ENCODE results near the gene HSBP1.
A peak's percentile ranks its signal among the peaks of the same experiment; 100 is the strongest.

The HSBP1 gene

DNA sequence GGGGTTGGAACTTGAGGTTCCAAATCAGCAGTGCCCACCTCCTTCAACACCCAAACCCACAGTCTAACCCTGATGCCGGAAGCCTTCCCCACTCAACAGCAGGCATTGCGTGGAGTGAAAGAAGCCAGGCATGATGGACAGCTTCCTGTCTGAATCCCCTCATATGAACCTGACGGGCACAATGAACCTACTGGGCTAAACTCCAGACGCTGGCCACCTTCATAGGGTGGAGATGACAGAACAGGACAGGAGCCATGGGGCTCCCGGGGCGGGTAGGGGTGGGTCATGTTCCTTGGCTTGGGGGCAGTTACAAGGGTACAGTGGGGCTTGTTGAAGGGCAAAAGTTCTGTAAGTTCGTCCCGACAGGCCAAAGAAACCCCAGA is 460 bp upstream of the HSBP1 start:
- Histone ChIP-seq H3K4me1 (ENCODE audit: insufficient read depth, low read length, poor library complexity, severe bottlenecking) (peaks cover 23% of the 10 kb centered on the region), H3K27me3 (ENCODE audit: insufficient read depth, low read length, poor library complexity, severe bottlenecking) (no peaks in the 10 kb centered on the region), H3K9me3 (ENCODE audit: insufficient read depth, low read depth, low read length) (no peaks in the 10 kb centered on the region), H3K79me2 (ENCODE audit: insufficient read depth, low read length) (peaks cover 42% of the 10 kb centered on the region), H3K9ac (ENCODE audit: low read depth, low read length, poor library complexity, severe bottlenecking) (no peak overlapping the region), H3K36me3 (ENCODE audit: insufficient read depth, low read length) (peaks cover 3% of the 10 kb centered on the region; the same call in 1 of the 2 replicates), H3K4me2 (ENCODE audit: low read depth, low read length, poor library complexity, severe bottlenecking) (no peak overlapping the region), H4K20me1 (ENCODE audit: insufficient read depth, low read length, poor library complexity, severe bottlenecking) (peaks cover 31% of the 10 kb centered on the region), H3K4me3 (ENCODE audit: low read length, poor library complexity, severe bottlenecking) (peak overlapping the region; percentile 24), H3K9me2 (replicated peaks; ENCODE audit: low read depth, low read length) (no peaks in the 10 kb centered on the region), H3F3A (ENCODE audit: low read depth) (no peaks in the 10 kb centered on the region), H2AFZ (ENCODE audit: low read length) (peak overlapping the region; percentile 77)
- no peak for TF ChIP-seq EZH2phosphoT487 (IDR thresholded peaks at IDR 0.05; ENCODE audit: borderline replicate concordance)
- TF ChIP-seq, protein P1, sequence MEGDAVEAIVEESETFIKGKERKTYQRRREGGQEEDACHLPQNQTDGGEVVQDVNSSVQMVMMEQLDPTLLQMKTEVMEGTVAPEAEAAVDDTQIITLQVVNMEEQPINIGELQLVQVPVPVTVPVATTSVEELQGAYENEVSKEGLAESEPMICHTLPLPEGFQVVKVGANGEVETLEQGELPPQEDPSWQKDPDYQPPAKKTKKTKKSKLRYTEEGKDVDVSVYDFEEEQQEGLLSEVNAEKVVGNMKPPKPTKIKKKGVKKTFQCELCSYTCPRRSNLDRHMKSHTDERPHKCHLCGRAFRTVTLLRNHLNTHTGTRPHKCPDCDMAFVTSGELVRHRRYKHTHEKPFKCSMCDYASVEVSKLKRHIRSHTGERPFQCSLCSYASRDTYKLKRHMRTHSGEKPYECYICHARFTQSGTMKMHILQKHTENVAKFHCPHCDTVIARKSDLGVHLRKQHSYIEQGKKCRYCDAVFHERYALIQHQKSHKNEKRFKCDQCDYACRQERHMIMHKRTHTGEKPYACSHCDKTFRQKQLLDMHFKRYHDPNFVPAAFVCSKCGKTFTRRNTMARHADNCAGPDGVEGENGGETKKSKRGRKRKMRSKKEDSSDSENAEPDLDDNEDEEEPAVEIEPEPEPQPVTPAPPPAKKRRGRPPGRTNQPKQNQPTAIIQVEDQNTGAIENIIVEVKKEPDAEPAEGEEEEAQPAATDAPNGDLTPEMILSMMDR (conservative IDR thresholded peaks at IDR 0.05; ENCODE audit: low read length) = no peak

DNA sequence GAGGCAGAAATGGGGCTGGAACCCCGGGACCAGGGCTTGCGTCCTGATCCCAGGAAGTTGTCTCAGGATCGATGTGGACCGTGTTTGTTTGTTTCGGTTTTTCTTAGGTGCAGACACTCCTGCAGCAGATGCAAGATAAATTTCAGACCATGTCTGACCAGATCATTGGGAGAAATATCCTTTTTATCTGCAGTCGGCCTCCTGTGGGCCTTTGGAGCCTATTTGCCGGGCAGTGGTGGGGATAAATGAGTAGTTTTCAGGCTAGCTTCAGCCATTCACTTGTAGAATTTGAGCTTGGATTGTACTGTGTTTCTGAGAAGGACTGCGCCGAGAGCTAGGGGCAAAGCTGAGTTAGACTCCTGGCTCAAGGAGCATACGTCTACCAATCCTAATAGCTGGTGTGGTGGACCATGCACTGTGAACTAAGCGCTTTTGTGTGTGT is 816 bp downstream of the HSBP1 start:
- Histone ChIP-seq H3K4me3 (ENCODE audit: low read length, poor library complexity, severe bottlenecking) (peak overlapping the region; percentile 97), H3K4me2 (ENCODE audit: low read depth, low read length, poor library complexity, severe bottlenecking) (peak overlapping the region; percentile 94), H3K9me3 (ENCODE audit: insufficient read depth, low read depth, low read length) (no peaks in the 10 kb centered on the region), H3K4me1 (ENCODE audit: insufficient read depth, low read length, poor library complexity, severe bottlenecking) (peaks cover 23% of the 10 kb centered on the region), H3K27me3 (ENCODE audit: insufficient read depth, low read length, poor library complexity, severe bottlenecking) (no peaks in the 10 kb centered on the region), H3F3A (ENCODE audit: low read depth) (no peaks in the 10 kb centered on the region), H4K20me1 (ENCODE audit: insufficient read depth, low read length, poor library complexity, severe bottlenecking) (peaks cover 31% of the 10 kb centered on the region), H3K79me2 (ENCODE audit: insufficient read depth, low read length) (peaks cover 42% of the 10 kb centered on the region), H3K36me3 (ENCODE audit: insufficient read depth, low read length) (peaks cover 6% of the 10 kb centered on the region; the same call in 1 of the 2 replicates), H2AFZ (ENCODE audit: low read length) (peak overlapping the region; percentile 84), H3K9me2 (replicated peaks; ENCODE audit: low read depth, low read length) (no peaks in the 10 kb centered on the region), H3K9ac (ENCODE audit: low read depth, low read length, poor library complexity, severe bottlenecking) (peak overlapping the region; percentile 92)
- TF ChIP-seq, protein P1 (conservative IDR thresholded peaks at IDR 0.05; ENCODE audit: low read length) = no peak
- TF ChIP-seq EZH2phosphoT487 (IDR thresholded peaks at IDR 0.05; ENCODE audit: borderline replicate concordance) = no peak

DNA sequence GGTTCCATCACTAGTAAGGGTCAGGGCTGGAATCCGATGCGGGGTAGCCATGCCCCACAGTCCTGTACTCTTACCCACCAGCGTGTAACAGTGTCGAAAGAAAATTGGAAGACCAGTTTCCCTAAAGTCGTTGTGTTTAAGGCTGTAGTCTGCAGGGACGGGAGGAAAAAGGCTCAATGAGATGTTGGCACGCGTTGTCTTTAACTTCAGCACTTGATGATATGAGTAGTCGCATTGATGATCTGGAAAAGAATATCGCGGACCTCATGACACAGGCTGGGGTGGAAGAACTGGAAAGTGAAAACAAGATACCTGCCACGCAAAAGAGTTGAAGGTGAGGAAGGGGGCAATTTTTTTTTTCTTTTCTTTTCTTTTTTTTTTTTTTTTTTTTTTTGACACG is 1.3 kb downstream of the HSBP1 start:
- Histone ChIP-seq H3K79me2 (ENCODE audit: insufficient read depth, low read length) (peaks cover 42% of the 10 kb centered on the region), H3K9me3 (ENCODE audit: insufficient read depth, low read depth, low read length) (no peaks in the 10 kb centered on the region), H2AFZ (ENCODE audit: low read length) (no peak overlapping the region), H3K9ac (ENCODE audit: low read depth, low read length, poor library complexity, severe bottlenecking) (peak overlapping the region; percentile 92), H3K4me2 (ENCODE audit: low read depth, low read length, poor library complexity, severe bottlenecking) (peak overlapping the region; percentile 94), H3K27me3 (ENCODE audit: insufficient read depth, low read length, poor library complexity, severe bottlenecking) (no peaks in the 10 kb centered on the region), H4K20me1 (ENCODE audit: insufficient read depth, low read length, poor library complexity, severe bottlenecking) (peaks cover 31% of the 10 kb centered on the region), H3K4me1 (ENCODE audit: insufficient read depth, low read length, poor library complexity, severe bottlenecking) (peaks cover 23% of the 10 kb centered on the region), H3K36me3 (ENCODE audit: insufficient read depth, low read length) (peaks cover 6% of the 10 kb centered on the region; the same call in 1 of the 2 replicates), H3K9me2 (replicated peaks; ENCODE audit: low read depth, low read length) (no peaks in the 10 kb centered on the region), H3K4me3 (ENCODE audit: low read length, poor library complexity, severe bottlenecking) (peak overlapping the region; percentile 97), H3F3A (ENCODE audit: low read depth) (no peaks in the 10 kb centered on the region)
- TF ChIP-seq, protein P1 (conservative IDR thresholded peaks at IDR 0.05; ENCODE audit: low read length) = no peak
- TF ChIP-seq EZH2phosphoT487 (IDR thresholded peaks at IDR 0.05; ENCODE audit: borderline replicate concordance) = no peak
